Measurements from ENCODE around the gene DDX11.
"Not testable (repeated sequence)": the region's sequence is repeated elsewhere in the genome, so short reads cannot be mapped to it uniquely, and the experiment has no call there.

The DDX11 gene

GRCh38 chr12:31070971-31071740 lies 2.5 kb upstream of the DDX11 start:
- DNase-seq: not testable (repeated sequence)

- DNase-seq: peak in 1 of 2 experiments; percentile 12
Measured at GRCh38 chr12:31072962-31073361, 698 bp upstream of the DDX11 start.

GRCh38 chr12:31074333-31074874 lies 744 bp downstream of the DDX11 start:
- peak in 1 of 2 experiments; percentile 57 for DNase-seq

GRCh38 chr12:31076150-31076549 lies 2.5 kb downstream of the DDX11 start:
- DNase-seq: not testable (repeated sequence)

- not testable (repeated sequence) for DNase-seq
Measured at GRCh38 chr12:31077095-31077494, 3.4 kb downstream of the DDX11 start.

GRCh38 chr12:31077998-31078397 lies 4.3 kb downstream of the DDX11 start:
- peak; percentile 3 to 24 for DNase-seq

GRCh38 chr12:31079421-31079820 lies 5.8 kb downstream of the DDX11 start:
- not testable (repeated sequence) for DNase-seq

GRCh38 chr12:31080221-31080620 lies 6.6 kb downstream of the DDX11 start:
- DNase-seq: peak in 1 of 2 experiments; percentile 10

GRCh38 chr12:31081274-31081673 lies 7.6 kb downstream of the DDX11 start:
- DNase-seq: not testable (repeated sequence)

GRCh38 chr12:31084241-31084640 lies 10.6 kb downstream of the DDX11 start:
- not testable (repeated sequence) for DNase-seq

GRCh38 chr12:31086032-31086431 lies 12.4 kb downstream of the DDX11 start:
- not testable (repeated sequence) for DNase-seq

GRCh38 chr12:31087486-31087885 lies 13.8 kb downstream of the DDX11 start:
- not testable (repeated sequence) for DNase-seq

- DNase-seq: not testable (repeated sequence)
Measured at GRCh38 chr12:31087956-31088355, 14.3 kb downstream of the DDX11 start.

- DNase-seq: no peak
Measured at GRCh38 chr12:31089072-31089471, 15.4 kb downstream of the DDX11 start.

- DNase-seq: not testable (repeated sequence)
Measured at GRCh38 chr12:31091629-31092028, 18.0 kb downstream of the DDX11 start.

GRCh38 chr12:31092718-31093117 lies 19.1 kb downstream of the DDX11 start:
- not testable (repeated sequence) for DNase-seq

GRCh38 chr12:31095080-31095860 lies 21.6 kb downstream of the DDX11 start:
- DNase-seq: not testable (repeated sequence)

- not testable (repeated sequence) for DNase-seq
Measured at GRCh38 chr12:31096251-31097065, 22.8 kb downstream of the DDX11 start.

- not testable (repeated sequence) for DNase-seq
Measured at GRCh38 chr12:31097819-31098218, 24.2 kb downstream of the DDX11 start.

- not testable (repeated sequence) for DNase-seq
Measured at GRCh38 chr12:31098363-31098762, 24.7 kb downstream of the DDX11 start.

- not testable (repeated sequence) for DNase-seq
Measured at GRCh38 chr12:31098771-31099170, 25.1 kb downstream of the DDX11 start.

- not testable (repeated sequence) for DNase-seq
Measured at GRCh38 chr12:31099434-31099833, 25.8 kb downstream of the DDX11 start.
